Iris pigment epithelial cell (primary cell): ENCODE measurements around the gene RETREG2.
A peak's percentile ranks its signal among the peaks of the same experiment; 100 is the strongest.
"Not testable (repeated sequence)": the region's sequence is repeated elsewhere in the genome, so short reads cannot be mapped to it uniquely, and the experiment has no call there.

Experiments
- DNase-seq: peaks from one replicate; pipeline ENCODE4 v3.0.0-alpha.2; 2011; ENCODE audit warnings: low read depth

RETREG2 gene

GRCh38 chr2:219197388-219197787 lies 19.3 kb downstream of the RETREG2 start:
- DNase-seq: no peak

GRCh38 chr2:219198974-219199373 lies 20.9 kb downstream of the RETREG2 start:
- no peak for DNase-seq

- no peak for DNase-seq
Measured at GRCh38 chr2:219199470-219200211, 21.6 kb downstream of the RETREG2 start.

DNA sequence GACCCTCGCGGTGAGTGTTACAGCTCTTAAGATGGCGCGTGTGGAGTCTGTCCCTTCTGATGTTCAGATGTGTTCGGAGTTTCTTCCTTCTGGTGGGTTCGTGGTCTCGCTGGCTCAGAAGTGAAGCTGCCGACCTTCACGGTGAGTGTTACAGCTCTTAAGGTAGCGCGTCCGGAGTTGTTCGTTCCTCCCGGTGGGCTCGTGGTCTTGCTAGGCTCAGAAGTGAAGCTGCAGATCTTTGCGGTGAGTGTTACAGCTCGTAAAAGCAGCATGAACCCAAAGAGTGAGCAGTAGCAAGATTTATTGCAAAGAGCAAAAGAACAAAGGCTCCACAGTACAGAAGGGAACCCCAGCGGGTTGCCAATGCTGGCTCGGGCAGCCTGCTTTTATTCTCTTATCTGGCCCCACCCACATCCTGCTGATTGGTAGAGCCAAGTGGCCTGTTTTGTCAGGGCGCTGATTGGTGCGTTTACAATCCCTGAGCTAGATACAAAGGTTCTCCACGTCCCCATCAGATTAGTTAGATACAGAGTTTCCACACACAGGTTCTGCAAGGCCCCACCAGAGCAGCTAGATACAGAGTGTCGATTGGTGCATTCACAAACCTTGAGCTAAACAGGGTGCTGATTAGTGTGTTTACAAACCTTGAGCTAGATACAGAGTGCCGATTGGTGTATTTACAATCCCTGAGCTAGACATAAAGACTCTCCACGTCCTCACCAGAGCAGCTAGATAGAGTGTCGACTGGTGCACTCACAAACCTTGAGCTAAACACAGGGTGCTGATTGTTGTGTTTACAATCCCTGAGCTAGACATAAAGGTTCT lies 22.6 kb downstream of the RETREG2 start:
- not testable (repeated sequence) for DNase-seq

DNA sequence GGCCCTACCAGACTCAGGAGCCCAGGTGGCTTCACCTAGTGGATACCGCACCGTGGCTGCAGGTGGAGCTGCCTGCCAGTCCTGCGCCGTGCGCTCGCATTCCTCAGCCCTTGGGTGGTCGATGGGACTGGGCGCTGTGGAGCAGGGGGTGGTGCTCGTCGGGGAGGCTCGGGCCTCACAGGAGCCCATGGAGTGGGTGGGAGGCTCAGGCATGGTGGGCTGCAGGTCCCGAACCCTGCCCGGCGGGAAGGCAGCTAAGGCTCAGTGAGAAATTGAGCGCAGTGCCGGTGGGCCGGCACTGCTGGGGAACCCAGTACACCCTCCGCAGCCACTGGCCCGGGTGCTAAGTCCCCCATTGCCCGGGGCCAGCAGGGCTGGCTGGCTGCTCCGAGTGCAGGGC lies 23.3 kb downstream of the RETREG2 start:
- not testable (repeated sequence) for DNase-seq

DNA sequence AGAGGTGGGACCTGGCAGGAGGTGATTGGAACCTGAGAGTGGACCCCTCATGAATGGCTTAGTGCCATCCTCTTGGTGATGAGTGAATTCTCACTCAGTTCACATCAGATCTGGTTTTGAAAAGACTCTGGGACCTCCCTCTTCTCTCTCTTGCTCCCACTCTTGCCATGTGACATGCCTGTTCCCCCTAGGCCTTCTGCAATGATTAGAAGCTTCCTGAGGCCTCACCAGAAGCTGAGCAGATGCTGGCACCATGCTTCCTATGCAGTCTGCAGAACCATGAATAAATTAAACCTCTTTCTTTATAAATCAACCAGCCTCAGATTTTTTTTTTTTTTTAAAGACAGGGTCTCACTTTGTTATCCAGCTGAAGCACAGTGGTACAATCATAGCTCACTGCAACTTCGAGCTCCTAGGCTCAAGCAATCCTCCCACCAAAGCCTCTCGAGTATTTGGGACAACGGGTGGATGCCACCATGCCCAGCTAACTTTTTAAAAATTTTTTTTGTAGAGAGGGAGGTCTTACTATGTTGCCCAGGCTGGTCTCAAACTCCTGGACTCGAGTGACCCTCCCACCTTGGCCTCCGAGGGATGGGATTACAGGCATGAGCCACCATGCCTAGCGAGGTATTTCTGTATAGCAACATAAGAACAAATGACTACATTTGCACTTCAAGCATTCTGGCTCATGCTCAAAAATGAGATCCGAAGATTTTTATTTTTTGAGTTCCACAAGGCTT lies 26.5 kb downstream of the RETREG2 start:
- no peak for DNase-seq

GRCh38 chr2:219205165-219205538 lies 27.1 kb downstream of the RETREG2 start:
- no peak for DNase-seq

GRCh38 chr2:219205981-219206327 lies 27.9 kb downstream of the RETREG2 start:
- DNase-seq: no peak

GRCh38 chr2:219206328-219207133 lies 28.5 kb downstream of the RETREG2 start, which contains the start of gene ZFAND2B:
TSS of gene ZFAND2B (plus strand) at chr2:219206782. CDS start at chr2:219206988, 206 bp downstream.
- peak; percentile 91 for DNase-seq

- DNase-seq: peak; percentile 11
Measured at GRCh38 chr2:219207134-219207883, 29.2 kb downstream of the RETREG2 start.

DNA sequence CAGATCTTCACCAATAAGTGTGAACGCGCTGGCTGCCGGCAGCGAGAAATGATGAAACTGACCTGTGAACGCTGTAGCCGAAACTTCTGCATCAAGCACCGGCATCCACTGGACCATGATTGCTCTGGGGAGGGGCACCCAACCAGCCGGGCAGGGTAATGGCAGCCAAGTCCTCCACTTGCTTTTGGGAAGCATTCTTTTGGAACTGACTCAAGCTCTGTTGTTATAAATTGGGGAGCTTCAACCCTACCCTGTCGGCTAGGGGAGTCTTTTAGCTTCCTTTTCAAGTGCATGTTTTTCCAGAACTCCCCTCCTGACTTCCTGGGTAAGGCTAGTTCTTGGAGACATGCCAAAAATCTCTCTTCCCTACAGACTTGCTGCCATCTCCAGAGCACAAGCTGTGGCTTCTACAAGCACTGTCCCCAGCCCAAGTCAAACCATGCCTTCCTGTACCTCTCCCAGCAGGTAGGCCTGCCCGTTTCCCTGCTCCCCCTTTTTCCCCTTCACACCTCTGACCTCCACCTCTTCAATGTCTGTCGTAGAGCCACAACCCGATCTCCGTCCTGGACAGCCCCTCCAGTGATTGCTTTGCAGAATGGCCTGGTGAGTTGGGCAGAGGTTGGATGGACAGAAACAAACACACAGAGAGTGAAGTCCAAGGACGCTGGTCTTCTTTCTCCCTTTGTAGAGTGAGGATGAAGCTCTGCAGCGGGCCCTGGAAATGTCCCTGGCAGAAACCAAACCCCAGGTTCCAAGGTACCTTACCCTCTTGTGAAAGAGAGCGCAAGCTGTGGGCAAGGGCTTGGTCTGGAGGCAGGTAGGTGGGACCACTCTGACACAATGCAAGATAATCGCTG lies 30.0 kb downstream of the RETREG2 start:
- DNase-seq: peak; percentile 21

GRCh38 chr2:219209236-219210195 lies 31.4 kb downstream of the RETREG2 start:
- no peak for DNase-seq

DNA sequence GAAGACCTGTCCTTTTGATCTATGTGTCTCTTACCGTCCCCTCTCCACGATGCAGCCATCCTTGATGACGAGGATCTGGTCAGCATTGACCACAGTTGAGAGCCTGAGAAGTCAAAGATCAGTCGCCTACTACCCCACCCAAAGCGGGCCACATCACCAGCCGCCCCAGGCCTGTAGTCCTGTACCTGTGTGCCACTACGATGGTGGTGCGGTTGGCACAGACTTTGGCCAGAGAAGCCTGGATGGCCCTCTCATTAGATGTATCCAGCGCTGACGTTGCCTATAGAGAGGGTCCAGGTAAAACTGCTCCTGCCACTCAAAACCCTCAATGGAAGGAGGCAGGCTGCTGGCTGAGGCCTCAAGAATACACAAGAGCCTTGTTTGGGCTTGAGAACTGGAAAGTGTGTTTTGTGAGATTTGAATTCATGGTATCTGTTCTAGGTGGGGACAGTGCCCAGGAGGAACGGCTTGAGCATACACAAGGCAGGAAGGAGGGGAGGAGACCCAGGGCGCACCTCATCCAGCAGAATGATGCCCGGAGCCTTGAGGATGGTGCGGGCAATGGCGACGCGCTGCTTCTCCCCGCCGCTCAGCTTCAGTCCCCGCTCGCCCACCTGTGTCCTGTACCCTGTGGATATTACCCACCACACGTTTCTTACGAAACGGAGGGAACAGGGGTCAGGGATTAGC lies 32.3 kb downstream of the RETREG2 start:
- DNase-seq: no peak

DNA sequence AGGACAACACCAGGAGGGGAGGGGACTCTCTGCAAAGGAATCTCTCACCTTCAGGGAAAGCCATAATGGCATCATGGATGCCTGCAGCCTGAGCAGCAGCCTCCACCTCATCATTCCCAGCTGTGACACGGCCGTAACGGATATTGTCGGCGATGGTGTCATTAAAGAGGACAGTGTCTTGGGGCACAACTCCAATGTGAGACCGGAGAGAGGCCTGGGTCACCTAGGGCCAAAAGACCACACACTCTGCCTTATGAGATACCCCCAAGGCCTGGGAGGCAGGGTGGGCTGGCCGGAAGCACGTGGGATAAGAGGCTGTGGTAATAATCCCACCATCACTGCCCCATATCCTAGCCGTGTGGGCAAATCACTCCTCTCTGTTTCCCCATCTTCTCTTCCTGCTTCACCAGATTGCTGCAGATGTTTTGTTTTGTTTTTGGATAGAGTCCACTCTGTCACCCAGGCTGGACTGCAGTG lies 32.8 kb downstream of the RETREG2 start:
- DNase-seq: no peak

- no peak for DNase-seq
Measured at GRCh38 chr2:219213026-219213415, 34.9 kb downstream of the RETREG2 start.

- DNase-seq: no peak
Measured at GRCh38 chr2:219213486-219214071, 35.5 kb downstream of the RETREG2 start.

DNA sequence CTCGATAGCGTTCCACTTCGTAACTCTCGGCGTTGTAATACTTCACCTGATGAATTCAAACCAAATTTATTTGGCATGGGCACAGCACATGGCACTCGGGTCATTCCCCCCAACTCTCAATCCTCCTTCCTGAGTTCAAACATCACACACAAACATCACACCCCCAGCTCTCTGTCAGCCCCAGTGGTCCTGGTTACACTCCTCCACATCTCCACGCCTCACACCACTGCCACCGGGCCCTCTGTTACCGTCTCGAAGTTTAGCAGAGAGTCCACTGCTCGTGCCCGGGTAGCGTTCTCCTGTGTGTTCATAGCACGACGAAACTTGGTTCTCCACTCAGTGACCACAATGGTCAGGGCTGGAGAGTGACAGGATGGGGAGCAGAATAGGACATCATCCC lies 36.1 kb downstream of the RETREG2 start:
- no peak for DNase-seq

DNA sequence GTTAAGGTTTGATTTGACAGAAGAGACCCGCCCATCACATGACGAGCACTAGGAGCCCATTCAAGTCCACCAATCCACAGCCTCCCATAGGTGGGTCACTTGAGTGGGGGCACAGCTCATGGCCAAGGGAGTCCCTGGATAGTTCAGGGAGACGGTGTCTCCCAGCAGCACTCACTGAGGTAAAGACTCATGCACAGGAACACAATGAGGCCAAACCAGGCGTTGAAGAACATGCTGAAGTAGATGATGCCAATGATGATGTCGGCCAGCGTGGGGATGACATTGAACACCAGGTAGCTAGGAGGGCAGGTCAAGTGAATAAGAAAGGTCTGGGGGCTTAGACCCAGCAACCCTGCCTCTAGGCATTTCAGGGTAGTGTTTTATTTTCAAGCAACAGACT lies 36.7 kb downstream of the RETREG2 start:
- DNase-seq: no peak
